ENCODE data around the gene WSB1.
"Not testable (repeated sequence)": the region's sequence is repeated elsewhere in the genome, so short reads cannot be mapped to it uniquely, and the experiment has no call there.

WSB1 gene

GRCh38 chr17:27246537-27246936 is 47.4 kb upstream of the WSB1 start:
- Histone ChIP-seq H3K9me2 (replicated peaks; ENCODE audit: low read depth, low read length) (no peaks in the 10 kb centered on the region), H3K4me1 (ENCODE audit: insufficient read depth, low read length, poor library complexity, severe bottlenecking) (no peaks in the 10 kb centered on the region), H3K4me3 (ENCODE audit: low read length, poor library complexity, severe bottlenecking) (no peak overlapping the region), H4K20me1 (ENCODE audit: insufficient read depth, low read length, poor library complexity, severe bottlenecking) (no peaks in the 10 kb centered on the region), H3K4me2 (ENCODE audit: low read depth, low read length, poor library complexity, severe bottlenecking) (no peak overlapping the region), H3K9me3 (ENCODE audit: insufficient read depth, low read depth, low read length) (no peaks in the 10 kb centered on the region), H3K79me2 (ENCODE audit: insufficient read depth, low read length) (no peaks in the 10 kb centered on the region), H3K27me3 (ENCODE audit: insufficient read depth, low read length, poor library complexity, severe bottlenecking) (no peaks in the 10 kb centered on the region), H3K36me3 (ENCODE audit: insufficient read depth, low read length) (no peaks in the 10 kb centered on the region), H2AFZ (ENCODE audit: low read length) (no peak overlapping the region), H3F3A (ENCODE audit: low read depth) (no peaks in the 10 kb centered on the region), H3K9ac (ENCODE audit: low read depth, low read length, poor library complexity, severe bottlenecking) (no peak overlapping the region)
- TF ChIP-seq, protein P1, sequence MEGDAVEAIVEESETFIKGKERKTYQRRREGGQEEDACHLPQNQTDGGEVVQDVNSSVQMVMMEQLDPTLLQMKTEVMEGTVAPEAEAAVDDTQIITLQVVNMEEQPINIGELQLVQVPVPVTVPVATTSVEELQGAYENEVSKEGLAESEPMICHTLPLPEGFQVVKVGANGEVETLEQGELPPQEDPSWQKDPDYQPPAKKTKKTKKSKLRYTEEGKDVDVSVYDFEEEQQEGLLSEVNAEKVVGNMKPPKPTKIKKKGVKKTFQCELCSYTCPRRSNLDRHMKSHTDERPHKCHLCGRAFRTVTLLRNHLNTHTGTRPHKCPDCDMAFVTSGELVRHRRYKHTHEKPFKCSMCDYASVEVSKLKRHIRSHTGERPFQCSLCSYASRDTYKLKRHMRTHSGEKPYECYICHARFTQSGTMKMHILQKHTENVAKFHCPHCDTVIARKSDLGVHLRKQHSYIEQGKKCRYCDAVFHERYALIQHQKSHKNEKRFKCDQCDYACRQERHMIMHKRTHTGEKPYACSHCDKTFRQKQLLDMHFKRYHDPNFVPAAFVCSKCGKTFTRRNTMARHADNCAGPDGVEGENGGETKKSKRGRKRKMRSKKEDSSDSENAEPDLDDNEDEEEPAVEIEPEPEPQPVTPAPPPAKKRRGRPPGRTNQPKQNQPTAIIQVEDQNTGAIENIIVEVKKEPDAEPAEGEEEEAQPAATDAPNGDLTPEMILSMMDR (conservative IDR thresholded peaks at IDR 0.05; ENCODE audit: low read length), result no peak
- no peak for TF ChIP-seq EZH2phosphoT487 (IDR thresholded peaks at IDR 0.05; ENCODE audit: borderline replicate concordance)

GRCh38 chr17:27247071-27247957 is 46.6 kb upstream of the WSB1 start:
- Histone ChIP-seq H2AFZ (ENCODE audit: low read length) (no peak overlapping the region), H3K4me2 (ENCODE audit: low read depth, low read length, poor library complexity, severe bottlenecking) (no peak overlapping the region), H3K36me3 (ENCODE audit: insufficient read depth, low read length) (no peaks in the 10 kb centered on the region), H3K4me1 (ENCODE audit: insufficient read depth, low read length, poor library complexity, severe bottlenecking) (no peaks in the 10 kb centered on the region), H3K9me3 (ENCODE audit: insufficient read depth, low read depth, low read length) (no peaks in the 10 kb centered on the region), H3K9me2 (replicated peaks; ENCODE audit: low read depth, low read length) (no peaks in the 10 kb centered on the region), H3K4me3 (ENCODE audit: low read length, poor library complexity, severe bottlenecking) (no peak overlapping the region), H3K79me2 (ENCODE audit: insufficient read depth, low read length) (no peaks in the 10 kb centered on the region), H3K9ac (ENCODE audit: low read depth, low read length, poor library complexity, severe bottlenecking) (no peak overlapping the region), H3F3A (ENCODE audit: low read depth) (no peaks in the 10 kb centered on the region), H4K20me1 (ENCODE audit: insufficient read depth, low read length, poor library complexity, severe bottlenecking) (no peaks in the 10 kb centered on the region), H3K27me3 (ENCODE audit: insufficient read depth, low read length, poor library complexity, severe bottlenecking) (no peaks in the 10 kb centered on the region)
- no peak for TF ChIP-seq EZH2phosphoT487 (IDR thresholded peaks at IDR 0.05; ENCODE audit: borderline replicate concordance)
- TF ChIP-seq, protein P1 (conservative IDR thresholded peaks at IDR 0.05; ENCODE audit: low read length), result no peak

DNA sequence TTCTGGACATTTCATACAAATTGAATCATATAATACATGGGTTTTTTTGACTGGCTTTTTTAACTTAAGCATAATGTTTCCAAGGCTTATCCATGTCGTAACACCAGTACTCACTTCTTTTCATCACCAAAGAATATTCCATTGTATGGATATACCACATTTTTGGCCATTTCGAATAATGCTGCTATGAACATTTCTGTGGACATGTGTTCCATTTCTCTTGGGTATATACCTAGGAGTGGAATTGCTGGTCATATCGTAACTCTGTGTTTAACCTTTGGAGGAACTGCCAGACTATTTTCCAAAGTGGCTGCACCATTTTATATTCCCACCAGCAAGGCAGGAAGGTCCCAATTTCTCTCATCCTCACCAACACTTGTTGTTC is 46.0 kb upstream of the WSB1 start:
- Histone ChIP-seq H2AFZ (ENCODE audit: low read length) (no peak overlapping the region), H3K9me3 (ENCODE audit: insufficient read depth, low read depth, low read length) (no peaks in the 10 kb centered on the region), H3K4me2 (ENCODE audit: low read depth, low read length, poor library complexity, severe bottlenecking) (no peak overlapping the region), H3K36me3 (ENCODE audit: insufficient read depth, low read length) (no peaks in the 10 kb centered on the region), H3K9ac (ENCODE audit: low read depth, low read length, poor library complexity, severe bottlenecking) (no peak overlapping the region), H3K27me3 (ENCODE audit: insufficient read depth, low read length, poor library complexity, severe bottlenecking) (no peaks in the 10 kb centered on the region), H3K4me3 (ENCODE audit: low read length, poor library complexity, severe bottlenecking) (no peak overlapping the region), H4K20me1 (ENCODE audit: insufficient read depth, low read length, poor library complexity, severe bottlenecking) (no peaks in the 10 kb centered on the region), H3K9me2 (replicated peaks; ENCODE audit: low read depth, low read length) (no peaks in the 10 kb centered on the region), H3K4me1 (ENCODE audit: insufficient read depth, low read length, poor library complexity, severe bottlenecking) (no peaks in the 10 kb centered on the region), H3F3A (ENCODE audit: low read depth) (no peaks in the 10 kb centered on the region), H3K79me2 (ENCODE audit: insufficient read depth, low read length) (no peaks in the 10 kb centered on the region)
- TF ChIP-seq EZH2phosphoT487 (IDR thresholded peaks at IDR 0.05; ENCODE audit: borderline replicate concordance), result no peak

DNA sequence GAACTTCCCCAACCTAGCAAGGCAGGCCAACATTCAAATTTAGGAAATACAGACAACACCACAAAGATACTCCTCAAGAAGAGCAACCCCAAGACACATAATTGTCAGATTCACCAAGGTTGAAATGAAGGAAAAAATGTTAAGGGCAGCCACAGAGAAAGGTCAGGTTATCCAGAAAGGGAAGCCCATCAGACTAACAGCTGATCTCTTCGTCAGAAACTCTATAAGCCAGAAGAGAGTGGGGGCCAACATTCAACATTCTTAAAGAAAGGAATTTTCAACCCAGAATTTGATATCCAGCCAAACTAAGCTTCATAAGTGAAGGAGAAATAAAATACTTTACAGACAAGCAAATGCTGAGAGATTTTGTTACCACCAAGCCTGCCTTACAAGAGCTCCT is 43.1 kb upstream of the WSB1 start:
- not testable (repeated sequence) for H3K9ac ChIP-seq (ENCODE audit: low read depth, low read length, poor library complexity, severe bottlenecking); H4K20me1 ChIP-seq (ENCODE audit: insufficient read depth, low read length, poor library complexity, severe bottlenecking); H3K27me3 ChIP-seq (ENCODE audit: insufficient read depth, low read length, poor library complexity, severe bottlenecking); H3K4me1 ChIP-seq (ENCODE audit: insufficient read depth, low read length, poor library complexity, severe bottlenecking); H3K36me3 ChIP-seq (ENCODE audit: insufficient read depth, low read length); H3K79me2 ChIP-seq (ENCODE audit: insufficient read depth, low read length); H2AFZ ChIP-seq (ENCODE audit: low read length); H3K9me2 ChIP-seq (replicated peaks; ENCODE audit: low read depth, low read length); H3F3A ChIP-seq (ENCODE audit: low read depth); H3K9me3 ChIP-seq (ENCODE audit: insufficient read depth, low read depth, low read length); H3K4me2 ChIP-seq (ENCODE audit: low read depth, low read length, poor library complexity, severe bottlenecking); H3K4me3 ChIP-seq (ENCODE audit: low read length, poor library complexity, severe bottlenecking)

DNA sequence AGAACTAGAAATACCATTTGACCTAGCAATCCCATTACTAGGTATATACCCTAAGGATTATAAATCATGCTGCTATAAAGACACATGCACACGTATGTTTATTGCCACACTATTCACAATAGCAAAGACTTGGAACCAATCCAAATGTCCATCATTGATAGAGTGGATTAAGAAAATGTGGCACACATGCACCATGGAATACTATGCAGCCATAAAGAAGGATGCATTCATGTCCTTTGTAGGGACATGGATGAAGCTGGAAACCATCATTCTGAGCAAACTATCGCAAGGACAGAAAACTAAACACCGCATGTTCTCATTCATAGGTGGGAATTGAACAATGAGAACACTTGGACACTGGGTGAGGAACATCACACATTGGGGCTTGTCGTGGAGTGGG is 39.1 kb upstream of the WSB1 start:
- H3K36me3 ChIP-seq (ENCODE audit: insufficient read depth, low read length); H3K4me2 ChIP-seq (ENCODE audit: low read depth, low read length, poor library complexity, severe bottlenecking); H3K4me3 ChIP-seq (ENCODE audit: low read length, poor library complexity, severe bottlenecking); H3F3A ChIP-seq (ENCODE audit: low read depth); H3K9me2 ChIP-seq (replicated peaks; ENCODE audit: low read depth, low read length); H3K4me1 ChIP-seq (ENCODE audit: insufficient read depth, low read length, poor library complexity, severe bottlenecking); H3K79me2 ChIP-seq (ENCODE audit: insufficient read depth, low read length); H2AFZ ChIP-seq (ENCODE audit: low read length); H4K20me1 ChIP-seq (ENCODE audit: insufficient read depth, low read length, poor library complexity, severe bottlenecking); H3K27me3 ChIP-seq (ENCODE audit: insufficient read depth, low read length, poor library complexity, severe bottlenecking); H3K9me3 ChIP-seq (ENCODE audit: insufficient read depth, low read depth, low read length); H3K9ac ChIP-seq (ENCODE audit: low read depth, low read length, poor library complexity, severe bottlenecking): not testable (repeated sequence)
